GM12878 (cell line): ENCODE measurements around the gene COL4A2. TPM values are rescaled to one million over a fixed set of nuclear protein-coding genes. Genes with fewer than 3 reads are reported as not detected.

Experiments
- ATAC-seq: fragments of 200-7000 bp; cut with Tn5 transposase; 3 replicates; pipeline ENCODE4 v1.9.1; 2020; ENCODE audit warnings: mild to moderate bottlenecking, moderate library complexity
- BruUV-seq: library from RNA; stranded (reverse); fragments of 400-500 nt; replicated peaks from 2 replicates; lab custom pipeline; 2021; lab: Mats Ljungman, UMichigan
- CTCF ChIA-PET: fragments of 300-600 bp; sonication (Branson Sonifier 250); formaldehyde crosslinking; extraction: SDS; loops from one replicate; lab custom pipeline; 2021; ENCODE audit warnings: inconsistent platforms; lab: Yijun Ruan, JAX
- POLR2A ChIA-PET: fragments of 350-600 bp; formaldehyde crosslinking; extraction: SDS; loops from one replicate; lab custom pipeline; 2021; ENCODE audit warnings: inconsistent platforms; lab: Charles Lee
- RAD21 ChIA-PET: fragments of 300-600 bp; sonication (Branson Sonifier 250); formaldehyde crosslinking; loops from one replicate; lab custom pipeline; 2023; ENCODE audit warnings: antibody characterized with exemption; ENCODE audit not compliant: unreplicated experiment; lab: Charles Lee
- SMC1A ChIA-PET: fragments of 300-600 bp; sonication (Branson Sonifier 250); formaldehyde crosslinking; loops from one replicate; lab custom pipeline; 2023; ENCODE audit not compliant: unreplicated experiment, uncharacterized antibody; lab: Charles Lee
- DNase-seq: peaks from one replicate; pipeline ENCODE4 v3.0.0-alpha.2; 2011; ENCODE audit warnings: low read depth, low spot score
- FAIRE-seq: peaks from 3 replicates; lab custom pipeline; 2011; peaks lifted over from hg19 to GRCh38; lab: Jason Lieb, UNC
- H2AFZ ChIP-seq: 2 replicates; pipeline ENCODE4 v1.6.0; 2011; ENCODE audit warnings: low read depth, low read length, control low read depth; ENCODE audit not compliant: control insufficient read depth
- H3K27ac ChIP-seq: 2 replicates; pipeline ENCODE4 v1.5.1; 2011; ENCODE audit warnings: control low read depth; ENCODE audit not compliant: control insufficient read depth, insufficient read depth
- H3K27me3 ChIP-seq, 2 experiments: replicated peaks in 1 of 2; 2 replicates each; pipeline versions ENCODE4 v1.6.0 to v1.6.1; 2011; ENCODE audit warnings: low read length in 1 of 2; ENCODE audit not compliant: control insufficient read depth in 2 of 2, insufficient read depth in 2 of 2
- H3K36me3 ChIP-seq, 2 experiments: 2 replicates each; pipeline ENCODE4 v1.5.1; 2011; ENCODE audit warnings: low read length in 1 of 2; ENCODE audit not compliant: control insufficient read depth in 2 of 2, insufficient read depth in 2 of 2
- H3K4me1 ChIP-seq: 2 replicates; pipeline ENCODE4 v1.6.1; 2011; ENCODE audit warnings: mild to moderate bottlenecking, low read length, moderate library complexity, mixed read lengths; ENCODE audit not compliant: control insufficient read depth, insufficient read depth
- H3K4me2 ChIP-seq: 2 replicates; pipeline ENCODE4 v1.6.0; 2011; ENCODE audit warnings: control low read depth; ENCODE audit not compliant: control insufficient read depth, insufficient read depth
- H3K4me3 ChIP-seq: fragments of 200-600 bp; sonication (generic); 2 replicates; pipeline ENCODE4 v1.5.1; 2016
- H3K79me2 ChIP-seq: 2 replicates; pipeline ENCODE4 v1.6.0; 2011; ENCODE audit warnings: low read length; ENCODE audit not compliant: control insufficient read depth, insufficient read depth
- H3K9ac ChIP-seq: 2 replicates; pipeline ENCODE4 v1.8.0; 2011; ENCODE audit warnings: low read length, control low read depth, mixed read lengths; ENCODE audit not compliant: control insufficient read depth, insufficient read depth
- H3K9me3 ChIP-seq: replicated peaks from 3 replicates; pipeline ENCODE4 v1.5.1; 2011; ENCODE audit warnings: mild to moderate bottlenecking, low read length; ENCODE audit not compliant: control insufficient read depth, insufficient read depth
- H4K20me1 ChIP-seq: 2 replicates; pipeline ENCODE4 v1.6.0; 2011; ENCODE audit not compliant: control insufficient read depth, insufficient read depth
- BCL3 ChIP-seq: IDR thresholded peaks from 2 replicates; pipeline ENCODE4 v1.6.1; 2011; ENCODE audit warnings: borderline replicate concordance, low read depth, mild to moderate bottlenecking, moderate library complexity, low read length; ENCODE audit not compliant: insufficient read depth, poor library complexity, severe bottlenecking
- HDGF ChIP-seq: fragments of 450-650 bp; IDR thresholded peaks from 2 replicates; pipeline ENCODE4 v1.6.1; 2016; ENCODE audit warnings: antibody characterized with exemption
- MXI1 ChIP-seq: fragments of 150-350 bp; IDR thresholded peaks from 2 replicates; pipeline ENCODE4 v1.6.1; 2011; ENCODE audit warnings: low read depth, mild to moderate bottlenecking, inconsistent platforms, low read length, improper control_type of control experiment
- PKNOX1 ChIP-seq: fragments of 450-650 bp; IDR thresholded peaks from 2 replicates; pipeline ENCODE4 v1.6.1; 2016; ENCODE audit warnings: mild to moderate bottlenecking
- REST ChIP-seq: IDR thresholded peaks from 2 replicates; pipeline ENCODE4 v1.6.1; 2012; ENCODE audit warnings: mild to moderate bottlenecking, low read depth, low read length
- SUPT20H ChIP-seq: IDR thresholded peaks from 2 replicates; pipeline ENCODE4 v1.6.1; 2011; ENCODE audit warnings: low read depth, mild to moderate bottlenecking, low read length, moderate library complexity, borderline replicate concordance; ENCODE audit not compliant: control insufficient read depth
- TCF7 ChIP-seq: IDR thresholded peaks from 2 replicates; pipeline ENCODE4 v1.6.1; 2014; ENCODE audit warnings: antibody characterized with exemption, borderline replicate concordance
- WGBS: methylation state at CpG from one replicate; pipeline ENCODE4 v1.1.6; 2016; ENCODE audit warnings: low lambda C conversion rate; ENCODE audit not compliant: insufficient replicate concordance, insufficient coverage; ENCODE audit errors: missing lambda C conversion rate; 5-methylcytosine and 5-hydroxymethylcytosine counted together
- in situ Hi-C: fragments of 300-500 bp; cut with MboI; formaldehyde crosslinking; loops from 9 replicates; pipeline ENCODE4 v1.14.3; 2018; ENCODE audit warnings: mixed read lengths
- intact Hi-C: fragments of 100-400 bp; cut with micrococcal nuclease; formaldehyde crosslinking; loops from one replicate; pipeline ENCODE4 v1.14.2; 2022; ENCODE audit not compliant: unreplicated experiment
- polyA plus RNA-seq, 11 experiments: library from polyadenylated mRNA; depleted of rRNA in 4 of 11; unstranded in 6 of 11; stranded (reverse) in 5 of 11; fragments of >200 nt; fragmentation: Nextera tagmentation in 4 of 11; fragmentation: Illumina TruSeq in 1 of 11; extraction: Ambion mirVana in 4 of 11; extraction: Trizol in 1 of 11; gene quantifications; 1 replicate in 1 of 11; 2 replicates in 10 of 11; pipeline versions ENCODE4 v1.2.1 to v1.2.3, GENCODE V29; 2011 to 2016; ENCODE audit warnings: inconsistent platforms in 2 of 11, missing spikeins in 2 of 11, low read depth in 1 of 11
- total RNA-seq, 4 experiments: library from RNA; depleted of rRNA in 3 of 4; stranded (reverse); fragments of >200 nt in 3 of 4; fragmentation: Illumina TruSeq in 1 of 4; extraction: Trizol in 1 of 4; gene quantifications; 2 replicates each; pipeline versions ENCODE4 v1.2.1 to v1.2.3, GENCODE V29; 2013 to 2021

Gene COL4A2
- total and polyA plus RNA-seq, 10 of the 15 experiments (the other 5 are each of a cell fraction or from before 2014, with no cell fraction given), result 0.16 to 1.6 (median 0.62) TPM; not detected in 3

- TF ChIP-seq BCL3, result peak; percentile 37
Observed at GRCh38 chr13:110463871-110464510, 156.9 kb downstream of the COL4A2 start (continued).

GRCh38 chr13:110464556-110465333 is 157.7 kb downstream of the COL4A2 start:
- BruUV-seq, result no TSS peak
- no peak overlapping the region for H2AFZ ChIP-seq
- TF ChIP-seq PKNOX1, result no peak
- no peak for TF ChIP-seq MXI1
- TF ChIP-seq SUPT20H, result no peak
- no peak for TF ChIP-seq REST
- no peak for TF ChIP-seq HDGF
- no peak for TF ChIP-seq TCF7
- TF ChIP-seq, all 136 proteins: peak for 0
- ChIA-PET RAD21 (no interaction called here), SMC1A (interaction anchor here (1.1 to 1.9 kb wide), 3 partner anchors 9 to 129 kb away, joined by 4 to 5 read pairs (median 4); no protein-coding TSS in a partner anchor), CTCF (interaction anchor here (1.0 to 1.2 kb wide), 3 partner anchors 9 to 353 kb away, joined by 4 to 6 read pairs (median 4); no protein-coding TSS in a partner anchor), POLR2A (interaction anchor here (0.5 to 0.9 kb wide), 2 partner anchors 9 to 57 kb away, joined by 4 read pairs; no protein-coding TSS in a partner anchor)
- Histone ChIP-seq H3K36me3 (no peaks in the 10 kb centered on the region), H3K79me2 (no peaks in the 10 kb centered on the region), H3K4me2 (no peak overlapping the region), H4K20me1 (no peaks in the 10 kb centered on the region), H3K27me3 (no peaks in the 10 kb centered on the region), H3K27ac (no peak overlapping the region), H3K4me3 (no peak overlapping the region), H3K4me1 (peaks cover 7% of the 10 kb centered on the region), H3K9ac (no peak overlapping the region), H3K9me3 (no peaks in the 10 kb centered on the region)
- intact Hi-C loops (no loop called here), in situ Hi-C loops (no loop called here)
- DNase-seq, result no peak
- no peak for FAIRE-seq
- ATAC-seq, result no peak
- WGBS, result 74% methylated on average over 22 of the region's 22 CpGs
